Right atrium auricular region (tissue), 2 donors: ENCODE measurements around the gene EPHB3. TPM values are rescaled to one million over a fixed set of nuclear protein-coding genes. Genes with fewer than 3 reads are reported as not detected.

Source experiments
- DNase-seq: peaks from one replicate; pipeline ENCODE4 v3.0.0-alpha.2; 2019; ENCODE audit warnings: low spot score
- H3K27ac ChIP-seq, 2 donors: fragments of 200-600 bp; sonication (generic); 1 replicate in 1 of 2; 2 replicates in 1 of 2; pipeline ENCODE4 v1.5.1; 2016 to 2019
- H3K27me3 ChIP-seq, 2 donors: fragments of 200-600 bp; sonication (generic); one replicate each; pipeline versions ENCODE4 v1.5.1 to v1.6.0; 2017 to 2019
- H3K36me3 ChIP-seq: fragments of 200-600 bp; sonication (generic); one replicate; pipeline ENCODE4 v1.5.1; 2016
- H3K4me1 ChIP-seq, 2 donors: fragments of 200-600 bp; sonication (generic); one replicate each; pipeline versions ENCODE4 v1.5.1 to v1.6.0; 2017 to 2019
- H3K4me3 ChIP-seq, 2 donors: fragments of 200-600 bp; sonication (generic); 1 replicate in 1 of 2; 2 replicates in 1 of 2; pipeline ENCODE4 v1.5.1; 2017 to 2019; ENCODE audit warnings: mild to moderate bottlenecking in 1 of 2, moderate library complexity in 1 of 2
- H3K9me3 ChIP-seq, 2 donors: fragments of 200-600 bp; sonication (generic); one replicate each; pipeline ENCODE4 v1.5.1; 2019
- CTCF ChIP-seq, 2 donors: fragments of 200-600 bp; sonication (generic); IDR thresholded peaks; one replicate each; pipeline ENCODE4 v1.5.1; 2019; ENCODE audit warnings: antibody characterized with exemption in 2 of 2
- total RNA-seq, 2 donors: library from RNA; depleted of rRNA; stranded (reverse); fragments of >200 nt; gene quantifications; one replicate each; pipeline ENCODE4 v1.1.0, GENCODE V29; 2016

The EPHB3 gene
- total RNA-seq, 2 donors from 2014 or later, result 2.1 to 5.1 TPM

- Histone ChIP-seq H3K4me1 (no peaks in the 10 kb centered on the region), H3K4me3 (no peak overlapping the region), H3K27ac (no peak overlapping the region), H3K9me3 (no peaks in the 10 kb centered on the region), H3K27me3 (no peaks in the 10 kb centered on the region), H3K36me3 (no peaks in the 10 kb centered on the region)
- TF ChIP-seq CTCF (IDR thresholded peaks at IDR 0.05), result no peak
- DNase-seq, result no peak
Observed at GRCh38 chr3:184626923-184627322, 65.3 kb downstream of the EPHB3 start.

GRCh38 chr3:184629555-184630160, 68.1 kb downstream of the EPHB3 start:
- Histone ChIP-seq H3K4me3 (no peak overlapping the region), H3K9me3 (no peaks in the 10 kb centered on the region), H3K4me1 (no peaks in the 10 kb centered on the region), H3K27ac (no peak overlapping the region), H3K36me3 (no peaks in the 10 kb centered on the region), H3K27me3 (no peaks in the 10 kb centered on the region)
- TF ChIP-seq CTCF (IDR thresholded peaks at IDR 0.05), result no peak
- no peak for DNase-seq

GRCh38 chr3:184630861-184631471, 69.4 kb downstream of the EPHB3 start:
- no peak for DNase-seq
- no peak overlapping the region for H3K27ac ChIP-seq
- TF ChIP-seq CTCF (IDR thresholded peaks at IDR 0.05), result no peak
- no peaks in the 10 kb centered on the region for H3K36me3 ChIP-seq
- no peaks in the 10 kb centered on the region for H3K27me3 ChIP-seq
- no peaks in the 10 kb centered on the region for H3K9me3 ChIP-seq
- no peak overlapping the region for H3K4me3 ChIP-seq
- H3K4me1 ChIP-seq, result peaks cover 0 to 10% of the 10 kb centered on the region in 2 donors

GRCh38 chr3:184631472-184631861, 69.9 kb downstream of the EPHB3 start:
- H3K4me3 ChIP-seq, result no peak overlapping the region
- no peak overlapping the region for H3K27ac ChIP-seq
- no peak for DNase-seq
- no peaks in the 10 kb centered on the region for H3K9me3 ChIP-seq
- H3K36me3 ChIP-seq, result no peaks in the 10 kb centered on the region
- TF ChIP-seq CTCF (IDR thresholded peaks at IDR 0.05), result no peak
- no peaks in the 10 kb centered on the region for H3K27me3 ChIP-seq
- peaks cover 0 to 15% of the 10 kb centered on the region in 2 donors for H3K4me1 ChIP-seq

Other genes with a start within 250 kb of the EPHB3 start
- gene EIF4G1, start 247.2 kb upstream of the EPHB3 start, total RNA-seq, result 100 to 1,000 TPM; 270 to 276 TPM
- 10 to 100 TPM; 33.7 to 45.8 TPM for gene FAM131A, start 224.2 kb upstream of the EPHB3 start, total RNA-seq
- 1 to 10 TPM; 1.3 to 2.7 TPM for gene CLCN2, start 200.2 kb upstream of the EPHB3 start, total RNA-seq
- 10 to 100 TPM; 26.8 to 35.5 TPM for gene POLR2H, start 200.1 kb upstream of the EPHB3 start, total RNA-seq
- under 1 TPM in 1 of 2 donors, not detected in 1; 0.55 TPM for gene THPO, start 183.6 kb upstream of the EPHB3 start, total RNA-seq
- 10 to 100 TPM in 1 of 2 donors, 1 to 10 TPM in 1; 7.0 to 13.4 TPM for gene CHRD, start 181.7 kb upstream of the EPHB3 start, total RNA-seq
- 10 to 100 TPM; 26.9 to 32.2 TPM for gene MAGEF1, start 150.3 kb downstream of the EPHB3 start, total RNA-seq